C1 segment of cervical spinal cord (tissue), 14 donors: ENCODE results near the gene COQ2.
"Not testable (repeated sequence)": the region's sequence is repeated elsewhere in the genome, so short reads cannot be mapped to it uniquely, and the experiment has no call there.

ENCODE experiments used
- DNase-seq, 14 donors: peaks; one replicate each; lab custom pipeline; 2025; lab: John Stamatoyannopoulos, UW

The COQ2 gene

GRCh38 chr4:83285055-83285407 lies 433 bp upstream of the COQ2 start:
- DNase-seq, result peak in 2 of 14 donors; percentile 16 to 23

GRCh38 chr4:83283181-83283580 lies 1.4 kb downstream of the COQ2 start:
- DNase-seq, result no peak

GRCh38 chr4:83282049-83282535 lies 2.5 kb downstream of the COQ2 start:
- peak in 2 of 14 donors; percentile 3 to 23 for DNase-seq

- no peak for DNase-seq
These were observed 3.3 kb downstream of the COQ2 start for GRCh38 chr4:83281307-83281706.

GRCh38 chr4:83276299-83277040 lies 8.1 kb downstream of the COQ2 start:
- no peak for DNase-seq

GRCh38 chr4:83273926-83274325 lies 10.7 kb downstream of the COQ2 start:
- DNase-seq, result not testable (repeated sequence)

- DNase-seq, result no peak
These were observed 11.7 kb downstream of the COQ2 start for GRCh38 chr4:83272900-83273299.

GRCh38 chr4:83269256-83269655 lies 15.3 kb downstream of the COQ2 start:
- no peak for DNase-seq

GRCh38 chr4:83268491-83268890 lies 16.1 kb downstream of the COQ2 start:
- DNase-seq, result no peak

GRCh38 chr4:83267830-83268475 lies 16.6 kb downstream of the COQ2 start:
- DNase-seq, result no peak

GRCh38 chr4:83267121-83267829 lies 17.3 kb downstream of the COQ2 start:
- no peak for DNase-seq

- no peak for DNase-seq
These were observed 17.9 kb downstream of the COQ2 start for GRCh38 chr4:83266689-83267088.

- DNase-seq, result no peak
These were observed 21.5 kb downstream of the COQ2 start for GRCh38 chr4:83263106-83263505.

GRCh38 chr4:83262682-83263081 lies 21.9 kb downstream of the COQ2 start:
- no peak for DNase-seq

- no peak for DNase-seq
These were observed 23.3 kb downstream of the COQ2 start for GRCh38 chr4:83261307-83261706.

GRCh38 chr4:83259586-83259985 lies 25.0 kb downstream of the COQ2 start:
- DNase-seq, result no peak

GRCh38 chr4:83258461-83258860 lies 26.1 kb downstream of the COQ2 start:
- DNase-seq, result no peak

- no peak for DNase-seq
These were observed 26.8 kb downstream of the COQ2 start for GRCh38 chr4:83257811-83258210.

- no peak for DNase-seq
These were observed 29.0 kb downstream of the COQ2 start for GRCh38 chr4:83255584-83255983.

- DNase-seq, result peak in 3 of 14 donors; percentile 13 to 26 (median 26)
These were observed 31.7 kb downstream of the COQ2 start for GRCh38 chr4:83252782-83253405.

GRCh38 chr4:83251447-83251830 lies 33.2 kb downstream of the COQ2 start:
- DNase-seq, result no peak
